ENCODE results near the gene TSPAN9.

TSPAN9 gene

DNA sequence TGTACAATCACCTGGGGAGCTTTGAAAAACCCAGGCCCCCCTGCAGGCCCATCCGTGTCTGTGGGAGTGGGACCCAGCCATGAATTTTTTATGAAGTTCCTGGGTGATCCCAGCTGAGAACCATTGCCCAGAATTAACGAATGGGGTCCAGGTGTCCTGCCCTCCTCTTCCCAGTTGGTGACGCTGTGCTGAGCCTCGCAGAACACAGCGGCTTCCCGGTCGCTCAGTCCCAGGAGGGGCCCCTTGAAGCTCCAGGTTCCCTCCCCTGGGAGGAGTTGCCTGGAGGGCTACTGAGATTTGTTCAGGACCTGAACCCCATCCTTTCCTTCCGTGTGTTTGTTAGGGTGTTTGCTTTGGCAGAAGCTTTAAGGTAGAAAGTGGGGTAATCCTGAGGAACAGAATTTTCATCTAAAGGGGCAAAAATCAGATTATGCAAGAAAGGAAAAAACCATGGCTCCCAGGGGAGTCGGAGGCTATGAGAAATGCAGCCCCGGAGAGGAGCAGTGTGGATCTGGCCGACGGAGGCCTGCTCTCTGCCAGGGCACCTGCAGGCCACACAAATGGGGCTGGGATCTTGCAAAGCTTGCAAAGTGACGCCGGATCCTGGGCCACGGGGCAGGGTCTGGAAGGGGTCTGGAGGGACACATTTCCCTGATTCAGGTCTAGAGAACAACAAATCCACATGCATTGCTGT is 249.1 kb downstream of the TSPAN9 start:
- DNase-seq: no peak

DNA sequence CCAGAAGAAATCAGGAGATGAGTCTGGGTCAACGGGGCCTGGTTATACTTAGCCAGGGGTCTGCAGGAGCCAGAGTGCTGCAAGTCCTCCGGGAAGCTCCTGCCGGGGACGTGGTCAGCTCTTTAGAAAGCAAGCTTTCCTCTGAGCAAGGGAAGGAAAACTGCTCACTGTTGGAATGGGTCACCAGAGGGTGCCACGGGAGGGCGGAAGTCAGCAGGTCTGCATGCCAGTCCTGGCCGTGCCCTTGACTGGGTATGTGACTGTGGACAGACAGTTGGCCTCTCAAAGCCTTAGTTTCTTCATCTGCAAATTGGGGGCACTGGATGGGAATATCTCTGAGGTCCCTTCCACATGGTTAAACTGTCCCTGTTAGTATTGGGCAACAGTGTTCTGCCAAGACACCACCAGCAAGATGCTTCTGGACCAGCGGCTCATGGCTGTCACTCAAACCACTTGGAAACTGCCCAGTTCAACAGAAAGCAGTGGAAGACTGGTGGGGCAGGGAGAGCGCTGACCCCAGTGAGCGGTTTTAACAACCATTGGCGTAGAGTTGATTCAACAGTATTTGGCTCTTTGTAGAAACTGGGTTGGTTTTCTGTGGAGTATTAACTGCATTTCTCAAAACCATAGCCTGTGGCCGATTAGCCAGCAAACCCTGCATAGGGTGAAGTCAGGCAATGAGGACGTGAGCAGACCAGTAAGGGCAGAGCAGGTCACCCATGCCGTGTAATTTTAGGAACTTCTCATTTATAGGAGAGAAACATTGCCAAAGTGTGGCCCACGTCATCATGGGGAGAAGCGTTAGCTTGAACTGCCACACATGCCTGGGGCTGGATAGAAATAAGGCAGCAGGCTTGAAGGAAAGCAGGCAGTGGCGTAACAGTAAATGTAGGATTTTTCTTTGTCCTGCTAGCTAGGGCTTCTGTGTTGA is 249.9 kb downstream of the TSPAN9 start:
- DNase-seq: no peak

DNA sequence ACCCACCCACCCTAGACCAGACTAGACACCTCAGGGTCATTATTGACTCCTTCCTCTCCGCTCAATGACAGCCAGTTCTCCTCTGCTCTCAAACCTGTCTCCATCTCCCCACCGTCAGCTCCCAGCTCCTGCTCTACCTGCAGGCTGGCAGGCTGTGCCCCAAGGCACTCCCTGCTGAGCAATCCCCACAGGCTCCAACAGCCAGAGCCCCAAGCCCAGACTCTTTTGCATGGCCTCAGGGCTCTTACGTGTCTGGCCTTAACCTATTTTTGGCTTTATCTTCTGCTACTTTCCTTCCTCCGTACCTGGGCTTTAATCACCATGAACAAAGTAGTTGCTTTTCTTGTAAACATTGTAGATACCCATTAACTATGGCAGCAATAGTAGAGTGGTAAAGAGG is 250.9 kb downstream of the TSPAN9 start:
- DNase-seq: no peak

DNA sequence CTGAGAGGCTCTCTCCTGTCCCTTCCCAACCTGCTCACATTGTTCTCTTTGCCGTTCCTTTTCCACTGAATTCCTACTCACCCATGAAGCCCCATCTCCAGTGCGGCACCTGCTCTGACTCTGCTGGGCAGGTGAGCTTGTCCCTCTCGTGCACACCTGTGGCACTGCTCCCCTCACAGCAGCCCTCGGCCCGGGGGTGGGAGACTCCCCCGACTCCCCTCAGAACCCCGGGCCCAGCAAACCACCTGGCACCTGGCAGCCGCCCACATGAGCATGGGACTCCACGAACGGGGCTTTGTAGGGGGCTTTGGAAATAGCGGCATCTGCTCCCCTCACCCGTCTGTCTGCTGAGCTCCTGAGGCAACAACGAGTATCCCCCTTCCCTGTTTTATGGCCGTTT is 251.4 kb downstream of the TSPAN9 start:
- DNase-seq: no peak

DNA sequence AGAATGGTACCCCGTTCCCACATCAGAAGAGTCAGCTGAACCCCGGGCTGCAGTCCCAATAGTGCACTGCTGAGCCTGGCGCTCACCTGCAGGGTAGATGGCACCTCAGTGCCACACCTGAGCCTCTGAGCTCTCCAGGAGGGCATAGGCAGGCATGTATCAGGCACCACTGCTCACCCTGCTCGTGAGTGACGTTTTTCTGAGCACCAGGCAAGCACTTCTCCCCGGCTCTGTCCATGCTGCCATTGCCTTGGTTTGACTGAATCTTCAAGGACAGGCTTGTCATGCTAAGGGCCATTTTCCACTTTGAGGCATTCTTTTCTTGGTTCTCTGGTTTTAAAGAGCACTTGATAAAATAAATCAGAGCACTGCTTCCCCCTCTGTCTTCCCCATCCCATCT is 252.2 kb downstream of the TSPAN9 start:
- no peak for DNase-seq

DNA sequence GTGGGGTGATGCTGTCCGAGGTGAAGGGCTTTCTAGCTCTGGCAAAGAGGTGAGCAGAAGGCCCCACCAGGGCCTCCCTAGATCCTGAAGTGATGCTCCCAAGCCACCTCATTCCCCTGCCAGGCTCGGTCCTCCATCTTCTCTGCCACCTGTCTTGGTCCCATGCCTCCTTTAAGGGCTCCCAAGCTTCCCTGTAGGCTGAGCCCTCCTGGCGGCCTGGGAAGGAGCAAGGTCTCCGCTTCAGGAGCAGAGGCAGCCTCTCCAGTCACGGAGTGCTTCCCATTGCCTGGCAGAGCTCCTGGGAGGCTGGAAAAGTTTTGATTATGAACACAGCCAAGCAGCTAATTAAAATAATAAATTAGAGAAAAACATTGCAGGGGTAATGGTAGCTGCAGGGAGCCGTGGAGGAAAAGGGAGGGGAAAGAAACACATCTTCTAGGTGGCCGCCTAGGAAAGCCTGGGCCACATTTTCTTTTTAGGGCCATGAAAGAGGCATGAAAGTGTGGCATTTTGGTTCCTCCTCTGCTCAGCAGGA is 253.9 kb downstream of the TSPAN9 start:
- no peak for DNase-seq

DNA sequence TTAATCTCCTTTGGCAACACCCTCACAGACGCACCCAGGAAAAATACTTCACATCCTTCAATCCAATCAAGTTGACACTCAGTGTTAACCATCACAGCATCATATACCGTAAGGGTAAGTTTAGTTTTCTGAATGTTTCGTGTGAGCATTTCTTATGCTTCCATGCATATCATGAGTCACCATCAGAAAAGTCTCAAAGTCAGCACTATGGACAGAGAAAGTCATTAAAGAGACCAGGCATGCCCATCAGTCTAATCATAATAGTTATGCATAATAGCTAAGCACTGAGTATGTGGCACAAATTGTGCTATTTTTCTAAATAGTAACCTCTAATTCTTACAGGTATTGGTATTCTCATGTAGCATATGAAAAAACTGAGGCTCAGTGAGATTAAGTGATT is 255.0 kb downstream of the TSPAN9 start:
- DNase-seq: no peak

DNA sequence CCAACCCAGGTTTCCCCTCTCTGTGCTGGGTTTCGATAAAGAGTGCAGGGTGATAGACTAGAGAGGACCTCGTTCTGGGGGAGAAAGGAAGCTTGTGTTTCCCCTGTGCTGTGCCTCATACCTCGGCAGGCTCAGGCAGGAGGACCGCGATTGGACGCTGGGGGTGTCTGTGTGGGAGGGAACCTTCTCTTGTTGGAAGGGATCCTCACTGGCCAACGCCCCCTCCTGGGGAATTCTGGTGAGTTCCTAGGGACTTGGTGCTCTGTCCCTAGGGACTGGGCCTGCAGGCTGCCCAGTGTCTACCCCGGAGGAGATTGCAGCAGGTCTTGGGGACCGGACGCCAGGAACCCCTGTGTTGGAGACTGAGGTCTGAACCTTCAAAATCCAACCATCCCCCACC is 256.4 kb downstream of the TSPAN9 start:
- no peak for DNase-seq

DNA sequence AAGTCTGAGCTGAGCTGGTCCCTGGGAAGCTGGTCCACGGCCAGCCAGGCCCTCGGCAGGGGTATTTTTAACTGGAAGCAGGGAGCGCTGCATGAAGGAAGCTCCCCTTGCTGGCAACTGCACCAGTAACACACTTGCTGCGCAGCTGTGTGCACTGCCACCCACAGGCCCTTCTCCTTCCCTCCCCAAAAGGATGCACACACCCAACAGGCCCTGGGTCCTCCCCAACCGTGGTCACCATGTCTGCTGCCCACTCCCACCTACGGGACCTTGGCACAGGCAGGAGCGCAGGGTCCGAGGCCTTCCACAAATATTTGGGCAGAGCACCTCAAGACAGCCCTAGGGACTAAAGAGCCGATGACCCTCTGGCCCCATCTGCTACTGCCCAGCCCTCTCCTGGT is 256.8 kb downstream of the TSPAN9 start:
- no peak for DNase-seq

DNA sequence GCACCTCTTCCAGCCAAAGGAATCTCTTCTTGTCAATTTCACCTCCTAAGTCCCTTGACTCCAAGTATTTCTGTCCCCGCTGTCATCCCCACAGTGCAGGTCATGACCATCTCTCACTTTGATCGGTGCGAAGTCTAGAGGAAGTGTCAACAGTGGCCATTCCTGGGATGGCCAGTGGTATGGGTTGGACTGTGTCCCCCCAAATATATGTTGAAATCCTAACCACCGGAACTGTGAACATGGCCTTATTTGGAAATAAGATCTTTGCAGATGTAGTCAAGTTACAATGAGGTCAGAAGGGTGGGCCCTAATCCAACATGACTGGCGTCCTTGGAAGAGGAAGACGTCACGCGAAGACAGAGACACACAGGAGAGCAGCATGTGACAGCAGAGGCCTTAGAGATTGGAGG is 257.9 kb downstream of the TSPAN9 start:
- no peak for DNase-seq
